Fibroblast of skin of right biceps (primary cell): ENCODE data around the gene GDF2.

Source experiments
- DNase-seq: peaks from one replicate; pipeline ENCODE4 v3.0.0-alpha.2; 2013

The GDF2 gene

DNA sequence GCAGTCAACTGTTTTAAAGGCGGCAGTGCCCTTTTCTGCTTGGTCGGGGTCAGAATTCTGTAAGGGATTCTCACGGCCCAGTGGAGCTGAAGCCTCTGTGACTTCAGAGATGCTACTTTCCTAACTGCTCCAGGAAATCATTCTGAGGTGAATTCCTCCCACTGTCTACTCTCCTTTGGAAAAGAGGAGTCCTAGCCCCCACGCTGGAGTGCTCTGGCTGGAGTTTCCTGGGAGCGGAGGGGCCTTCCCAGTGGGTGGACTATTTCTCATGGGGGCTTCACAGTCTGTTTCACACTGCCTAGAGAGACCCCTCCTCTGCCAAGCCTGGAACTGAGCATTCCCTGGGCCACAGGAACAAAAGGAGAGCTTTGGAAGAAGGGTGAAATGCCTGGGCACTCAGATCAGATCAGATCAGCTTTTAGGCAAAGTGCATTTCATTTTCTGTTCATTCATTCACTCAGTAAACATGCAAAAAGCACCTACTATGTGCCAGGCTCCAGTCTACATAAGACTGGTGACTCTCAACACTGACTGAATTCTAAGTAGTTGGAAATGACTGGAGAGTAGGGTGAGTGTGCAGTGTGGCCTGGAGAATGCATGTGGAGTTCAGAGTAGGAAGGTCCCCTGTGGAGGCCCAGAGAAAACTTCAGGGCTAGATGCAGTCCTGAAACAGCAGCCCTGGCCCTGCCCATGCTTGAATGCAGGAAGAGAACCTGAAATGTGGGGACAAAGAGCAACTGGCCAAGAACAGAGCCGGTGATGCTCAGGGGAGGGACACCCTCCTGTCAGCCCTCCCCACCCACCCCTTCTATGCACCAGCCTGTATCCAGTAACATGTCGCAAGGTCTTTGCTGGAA is 49.6 kb downstream of the GDF2 start:
- no peak for DNase-seq

DNA sequence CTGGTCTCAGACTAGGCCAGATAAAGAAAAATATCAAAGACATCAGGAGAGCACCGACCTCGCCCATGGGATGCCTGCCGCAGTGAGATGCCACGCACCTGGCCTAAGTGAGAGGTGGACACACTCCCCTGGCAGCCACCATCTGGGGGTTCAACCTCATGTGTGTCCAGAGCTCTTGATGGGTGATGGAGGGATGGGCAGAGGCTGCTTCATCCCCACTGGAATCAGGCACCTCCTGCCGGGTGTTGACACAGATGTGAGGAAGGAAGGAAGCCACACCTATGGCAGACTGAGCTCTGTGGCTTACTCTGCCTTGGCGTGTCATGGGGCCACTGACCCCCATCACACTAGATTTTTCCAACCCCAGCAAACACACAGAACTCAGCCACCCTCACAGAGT is 50.5 kb downstream of the GDF2 start:
- DNase-seq: no peak

DNA sequence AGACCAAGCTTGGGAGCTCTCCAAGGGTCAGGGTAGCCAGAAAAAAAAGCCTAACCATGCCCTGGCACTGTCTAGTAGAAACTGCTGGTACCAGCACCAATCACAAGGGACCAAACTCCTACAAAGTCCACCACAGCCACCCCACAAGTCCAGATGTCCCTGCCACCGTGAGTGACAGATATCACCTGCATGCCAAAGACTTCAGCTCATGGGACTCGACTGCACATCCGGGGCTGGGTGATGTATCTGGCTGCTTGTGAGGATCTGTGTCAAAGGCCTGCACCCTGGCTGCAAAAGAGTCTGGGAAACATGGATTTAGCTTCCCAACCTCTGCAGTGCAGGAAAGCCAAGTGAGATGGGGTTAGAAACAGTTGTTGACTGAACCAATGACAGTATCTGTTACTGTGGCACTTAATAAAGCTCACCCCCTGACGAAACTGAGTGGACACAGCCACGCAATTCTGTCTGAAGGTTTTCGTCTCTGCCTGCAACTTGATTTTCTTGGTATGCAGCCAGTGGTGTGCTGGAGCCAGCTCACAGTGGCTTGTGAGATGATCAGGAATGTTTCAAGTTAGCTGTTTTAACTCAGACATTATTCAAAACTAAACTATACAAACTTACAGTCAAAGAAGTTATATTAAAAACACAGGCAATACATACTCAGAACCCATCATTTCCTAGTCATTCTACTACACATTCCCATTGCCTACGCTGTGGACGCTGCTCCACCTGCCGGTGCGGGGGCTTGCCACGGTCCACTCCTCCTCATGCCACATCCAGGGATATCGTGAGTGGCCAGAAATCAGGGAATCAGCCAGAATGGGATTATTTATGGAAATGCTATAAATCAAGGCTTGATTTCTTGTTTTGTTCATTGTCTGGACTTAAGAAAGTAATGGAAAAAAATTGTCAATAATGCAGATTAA is 52.6 kb downstream of the GDF2 start:
- DNase-seq: peak; percentile 35

DNA sequence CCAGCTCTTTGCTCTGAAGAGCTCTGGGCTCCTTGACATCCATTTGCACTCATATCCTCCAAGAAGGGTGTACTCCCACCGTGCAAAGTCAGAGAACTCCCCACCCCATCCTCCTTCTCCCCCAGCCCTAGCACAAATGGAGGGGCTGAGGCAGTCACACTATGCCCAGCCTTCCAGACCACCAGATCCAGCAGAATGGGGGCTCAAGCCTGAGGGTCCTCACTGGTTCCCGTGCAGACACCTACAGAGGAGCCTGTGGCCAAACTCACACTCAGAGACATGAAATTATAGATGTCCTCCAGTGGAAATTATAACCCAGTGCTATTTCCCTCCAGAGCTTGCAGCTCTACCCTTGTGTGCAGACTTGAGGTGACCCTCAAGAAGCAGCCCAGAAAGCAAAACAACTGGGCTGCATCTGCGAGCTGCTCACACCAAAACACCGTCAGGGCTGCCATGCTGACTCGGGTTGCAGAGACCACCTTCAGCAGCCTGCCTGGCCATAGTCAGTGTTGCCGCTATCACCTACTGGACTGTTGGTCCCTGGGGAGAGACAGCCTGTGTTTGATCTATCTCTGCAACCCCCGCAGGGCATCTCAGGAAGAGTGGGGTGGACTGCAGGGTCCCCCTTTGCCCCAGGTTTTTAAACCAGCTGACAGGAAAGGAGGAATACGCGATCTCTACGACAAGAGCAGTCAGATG is 54.4 kb downstream of the GDF2 start:
- no peak for DNase-seq
